H1 (cell line): ENCODE results near the gene TMX3. TPM values are rescaled to one million over a fixed set of nuclear protein-coding genes. Genes with fewer than 3 reads are reported as not detected.

Experiments used
- CTCF ChIA-PET: fragments of 300-600 bp; sonication (Branson Sonifier 250); formaldehyde crosslinking; loops from one replicate; lab custom pipeline; 2021; ENCODE audit not compliant: partially characterized antibody; lab: Charles Lee
- POLR2A ChIA-PET: fragments of 300-600 bp; sonication (Branson Sonifier 250); formaldehyde crosslinking; loops from one replicate; lab custom pipeline; 2021; ENCODE audit warnings: inconsistent platforms; ENCODE audit not compliant: partially characterized antibody; lab: Charles Lee
- DNase-seq, 2 experiments: peaks; one replicate each; pipeline versions ENCODE4 v3.0.0 to v3.0.0-alpha.2; 2010 to 2022; ENCODE audit warnings: low spot score in 2 of 2, low read depth in 1 of 2, mixed read lengths in 1 of 2
- FAIRE-seq: peaks from 2 replicates; lab custom pipeline; 2011; peaks lifted over from hg19 to GRCh38; lab: Jason Lieb, UNC
- H2AFZ ChIP-seq: 2 replicates; pipeline ENCODE4 v1.8.1; 2012; ENCODE audit warnings: low read length, inconsistent platforms
- H2AK5ac ChIP-seq: 2 replicates; pipeline ENCODE4 v1.6.1; 2013; ENCODE audit warnings: low read depth, low read length
- H2BK120ac ChIP-seq: replicated peaks from 2 replicates; pipeline ENCODE3; 2013; ENCODE audit warnings: low read depth, low read length, inconsistent platforms
- H2BK12ac ChIP-seq: 2 replicates; pipeline ENCODE4 v1.6.1; 2013; ENCODE audit warnings: low read depth, low read length
- H2BK15ac ChIP-seq: 2 replicates; pipeline ENCODE4 v1.6.1; 2013; ENCODE audit warnings: low read length
- H2BK20ac ChIP-seq: 2 replicates; pipeline ENCODE4 v1.6.1; 2013; ENCODE audit warnings: low read length
- H2BK5ac ChIP-seq: 2 replicates; pipeline ENCODE4 v1.6.1; 2013; ENCODE audit warnings: low read depth, low read length
- H3K14ac ChIP-seq: 2 replicates; pipeline ENCODE4 v1.6.1; 2013; ENCODE audit warnings: inconsistent platforms; ENCODE audit not compliant: insufficient read length
- H3K18ac ChIP-seq: 2 replicates; pipeline ENCODE4 v1.6.1; 2013; ENCODE audit warnings: low read length; ENCODE audit errors: extremely low read depth
- H3K23ac ChIP-seq: 2 replicates; pipeline ENCODE4 v1.6.1; 2013; ENCODE audit warnings: inconsistent platforms; ENCODE audit not compliant: insufficient read length
- H3K23me2 ChIP-seq: 2 replicates; pipeline ENCODE4 v1.6.1; 2013; ENCODE audit warnings: low read depth, low read length
- H3K27ac ChIP-seq: 2 replicates; pipeline ENCODE4 v1.6.1; 2011; ENCODE audit warnings: low read depth, low read length, inconsistent platforms
- H3K27me3 ChIP-seq, 4 experiments: replicated peaks in 1 of 4; 1 replicate in 1 of 4; 2 replicates in 3 of 4; pipeline versions ENCODE4 v1.6.1 to v1.8.1; 2011 to 2013; ENCODE audit warnings: low read length in 3 of 4, mild to moderate bottlenecking in 3 of 4, inconsistent platforms in 2 of 4, mixed read lengths in 2 of 4, moderate library complexity in 1 of 4; ENCODE audit not compliant: control insufficient read depth in 3 of 4, insufficient read depth in 3 of 4; ENCODE audit errors: extremely low read depth in 1 of 4
- H3K36me3 ChIP-seq, 4 experiments: 2 replicates each; pipeline versions ENCODE4 v1.6.1 to v1.8.1; 2011 to 2013; ENCODE audit warnings: mild to moderate bottlenecking in 4 of 4, low read length in 3 of 4, moderate library complexity in 2 of 4, control low read depth in 1 of 4, inconsistent platforms in 1 of 4; ENCODE audit not compliant: insufficient read depth in 4 of 4, control insufficient read depth in 2 of 4
- H3K4ac ChIP-seq: replicated peaks from 2 replicates; pipeline ENCODE3; 2013; ENCODE audit warnings: low read length, low read depth, mixed read lengths, inconsistent platforms; ENCODE audit not compliant: insufficient read length
- H3K4me1 ChIP-seq, 4 experiments: replicated peaks in 1 of 4; 1 replicate in 1 of 4; 2 replicates in 3 of 4; pipeline versions ENCODE4 v1.6.1 to v1.8.1; 2011 to 2013; ENCODE audit warnings: low read length in 3 of 4, inconsistent platforms in 2 of 4, mixed read lengths in 1 of 4; ENCODE audit not compliant: insufficient read depth in 4 of 4, control insufficient read depth in 3 of 4
- H3K4me2 ChIP-seq, 2 experiments: 2 replicates each; pipeline versions ENCODE4 v1.6.1 to v1.8.1; 2011 to 2013; ENCODE audit warnings: low read depth in 2 of 2, low read length in 2 of 2, control low read depth in 1 of 2, inconsistent platforms in 1 of 2, mild to moderate bottlenecking in 1 of 2; ENCODE audit not compliant: insufficient read depth in 1 of 2
- H3K4me3 ChIP-seq, 4 experiments: fragments of 200-600, 300-600 bp in 1 of 4; sonication (generic), shearing (Covaris generic), sonication (Bioruptor Twin) in 1 of 4; 2 replicates each; pipeline versions ENCODE4 v1.5.1 to v1.8.1; 2011 to 2016; ENCODE audit warnings: low read length in 4 of 4, low read depth in 3 of 4, control low read depth in 2 of 4, inconsistent platforms in 2 of 4, mild to moderate bottlenecking in 2 of 4, mixed read lengths in 1 of 4, moderate library complexity in 1 of 4; ENCODE audit not compliant: insufficient read depth in 2 of 4; ENCODE audit errors: extremely low read depth in 1 of 4
- H3K56ac ChIP-seq: replicated peaks from 2 replicates; pipeline ENCODE3; 2013; ENCODE audit warnings: low read depth, mild to moderate bottlenecking, mixed read lengths, low read length, inconsistent platforms; ENCODE audit not compliant: insufficient read length
- H3K79me1 ChIP-seq: 2 replicates; pipeline ENCODE4 v1.6.1; 2013; ENCODE audit warnings: low read depth, low read length, control low read depth
- H3K79me2 ChIP-seq, 2 experiments: 2 replicates each; pipeline versions ENCODE4 v1.6.1 to v1.8.1; 2012 to 2013; ENCODE audit warnings: low read length in 2 of 2, mild to moderate bottlenecking in 2 of 2, inconsistent platforms in 1 of 2; ENCODE audit not compliant: insufficient read depth in 2 of 2, control insufficient read depth in 1 of 2
- H3K9ac ChIP-seq, 4 experiments: replicated peaks in 1 of 4; 1 replicate in 1 of 4; 2 replicates in 3 of 4; pipeline versions ENCODE4 v1.6.1 to v1.8.1; 2011 to 2013; ENCODE audit warnings: low read depth in 3 of 4, low read length in 3 of 4, control low read depth in 2 of 4, mild to moderate bottlenecking in 2 of 4, moderate library complexity in 2 of 4, inconsistent platforms in 1 of 4; ENCODE audit errors: extremely low read depth in 1 of 4
- H3K9me3 ChIP-seq, 2 experiments: 2 replicates each; pipeline versions ENCODE4 v1.6.1 to v1.8.1; 2012 to 2013; ENCODE audit warnings: mild to moderate bottlenecking in 2 of 2, moderate library complexity in 2 of 2, control low read depth in 1 of 2, inconsistent platforms in 1 of 2, low read depth in 1 of 2, low read length in 1 of 2, mixed read lengths in 1 of 2; ENCODE audit not compliant: insufficient read depth in 2 of 2
- H4K20me1 ChIP-seq, 2 experiments: replicated peaks in 1 of 2; 2 replicates each; pipeline versions ENCODE3 to v1.8.1; 2011 to 2013; ENCODE audit warnings: inconsistent platforms in 2 of 2, low read length in 2 of 2, mild to moderate bottlenecking in 1 of 2; ENCODE audit not compliant: insufficient read depth in 2 of 2, control insufficient read depth in 1 of 2
- H4K5ac ChIP-seq: 2 replicates; pipeline ENCODE4 v1.6.1; 2013; ENCODE audit warnings: low read length, low read depth, mixed read lengths, inconsistent platforms; ENCODE audit not compliant: insufficient read length
- H4K8ac ChIP-seq: 2 replicates; pipeline ENCODE4 v1.8.0; 2013; ENCODE audit warnings: mild to moderate bottlenecking, moderate library complexity, low read length, inconsistent platforms; ENCODE audit not compliant: insufficient read depth; ENCODE audit errors: extremely low read depth
- H4K91ac ChIP-seq: replicated peaks from 2 replicates; pipeline ENCODE3; 2013; ENCODE audit warnings: low read length, mixed read lengths, inconsistent platforms; ENCODE audit not compliant: insufficient read length
- ASH2L ChIP-seq: fragments of 200-600, 300-600 bp; sonication (generic); IDR thresholded peaks from one replicate; pipeline ENCODE4 v1.7.1; 2017; ENCODE audit warnings: low read length
- BACH1 ChIP-seq: IDR thresholded peaks from 2 replicates; pipeline ENCODE4 v1.6.1; 2012; ENCODE audit warnings: low read length, improper control_type of control experiment
- BCL11A ChIP-seq, 2 experiments: IDR thresholded peaks; one replicate each; pipeline ENCODE4 v1.6.1; 2011; ENCODE audit warnings: low read depth in 2 of 2, low read length in 2 of 2, mild to moderate bottlenecking in 2 of 2
- BRCA1 ChIP-seq: IDR thresholded peaks from 2 replicates; pipeline ENCODE4 v1.6.1; 2012; ENCODE audit warnings: low read depth, low read length, improper control_type of control experiment
- CBX5 ChIP-seq: fragments of 300-800, 300-1000 bp; sonication (generic); IDR thresholded peaks from 2 replicates; pipeline ENCODE4 v1.7.1; 2016; ENCODE audit warnings: antibody characterized with exemption, low read length, low read depth
- CBX8 ChIP-seq: fragments of 300-800, 300-1000 bp; sonication (generic); IDR thresholded peaks from 2 replicates; pipeline ENCODE4 v1.7.1; 2016; ENCODE audit warnings: low read depth, low read length, borderline replicate concordance
- CEBPB ChIP-seq: IDR thresholded peaks from 2 replicates; pipeline ENCODE4 v1.6.1; 2012; ENCODE audit warnings: low read depth, low read length
- CTBP2 ChIP-seq: IDR thresholded peaks from 2 replicates; pipeline ENCODE4 v1.7.0; 2011; ENCODE audit warnings: borderline replicate concordance, mild to moderate bottlenecking, moderate library complexity, mixed read lengths, low read length; ENCODE audit not compliant: insufficient read depth, insufficient read length
- EZH2 ChIP-seq: fragments of 200-600 bp; sonication (generic); IDR thresholded peaks from 2 replicates; pipeline ENCODE4 v1.7.1; 2012; ENCODE audit warnings: low read depth, mild to moderate bottlenecking, moderate library complexity, low read length, inconsistent platforms; ENCODE audit not compliant: severe bottlenecking
- GTF2F1 ChIP-seq: IDR thresholded peaks from 2 replicates; pipeline ENCODE4 v1.6.1; 2012; ENCODE audit warnings: low read depth, low read length, improper control_type of control experiment, borderline replicate concordance
- KDM5A ChIP-seq: fragments of 200-600 bp; IDR thresholded peaks from 2 replicates; pipeline ENCODE4 v1.7.1; 2012; ENCODE audit warnings: mild to moderate bottlenecking, low read length, inconsistent platforms, mixed read lengths
- RFX5 ChIP-seq: IDR thresholded peaks from 2 replicates; pipeline ENCODE4 v1.6.1; 2011; ENCODE audit warnings: low read depth, low read length, improper control_type of control experiment, borderline replicate concordance
- TAF7 ChIP-seq: optimal IDR thresholded peaks from 2 replicates; pipeline ENCODE3; 2011; ENCODE audit warnings: low read depth, mild to moderate bottlenecking, inconsistent platforms, low read length, moderate library complexity, borderline replicate concordance
- TCF12 ChIP-seq: IDR thresholded peaks from 2 replicates; pipeline ENCODE4 v1.6.1; 2011; ENCODE audit warnings: low read depth, mild to moderate bottlenecking, low read length
- TEAD4 ChIP-seq: IDR thresholded peaks from 2 replicates; pipeline ENCODE4 v1.6.1; 2012; ENCODE audit warnings: low read depth, low read length, inconsistent platforms, mixed read lengths
- YY1 ChIP-seq: IDR thresholded peaks from 2 replicates; pipeline ENCODE4 v1.6.1; 2011; ENCODE audit warnings: low read depth, mild to moderate bottlenecking, low read length
- WGBS, 2 experiments: shearing (Covaris generic) in 1 of 2; methylation state at CpG; one replicate each; pipeline versions ENCODE4 v1.1.6 to v1.1.7; 2013 to 2015; ENCODE audit warnings: low lambda C conversion rate in 2 of 2, mixed read lengths in 2 of 2, inconsistent platforms in 1 of 2, low coverage in 1 of 2, missing lambda C conversion rate in 1 of 2; ENCODE audit not compliant: insufficient replicate concordance in 2 of 2, insufficient coverage in 1 of 2, insufficient read length in 1 of 2; ENCODE audit errors: extremely low coverage in 1 of 2, missing lambda C conversion rate in 1 of 2; 5-methylcytosine and 5-hydroxymethylcytosine counted together
- polyA plus RNA-seq, 7 experiments: library from polyadenylated mRNA; depleted of rRNA in 3 of 7; stranded (reverse) in 5 of 7; unstranded in 2 of 7; fragments of >200 nt in 5 of 7; fragments of 200-250 nt in 2 of 7; gene quantifications; 1 replicate in 5 of 7; 2 replicates in 1 of 7; 4 replicates in 1 of 7; pipeline versions ENCODE4 v1.2.1 to v1.2.3, GENCODE V29; 2011 to 2013; ENCODE audit warnings: missing spikeins in 2 of 7, mixed read lengths in 2 of 7
- total RNA-seq: library from RNA; stranded (reverse); fragmentation: NEBNext Ultra II Directional; extraction: Animal tissue kit (Norgen Biotek cat#: 25700); gene quantifications from 2 replicates; pipeline ENCODE4 v1.2.1, GENCODE V29; 2021

The TMX3 gene
- total and polyA plus RNA-seq, 2 of the 8 experiments (the other 6 are each of a cell fraction or from before 2014, with no cell fraction given): 12.6 to 29.0 TPM

GRCh38 chr18:68707646-68708045 lies 7.3 kb downstream of the TMX3 start:
- Histone ChIP-seq H3K18ac (no peak overlapping the region), H3K4me2 (no peak overlapping the region), H2BK120ac (no peak overlapping the region), H3K9ac (no peak overlapping the region), H2AK5ac (no peak overlapping the region), H3K79me1 (no peaks in the 10 kb centered on the region; the same call in 1 of the 2 replicates), H3K79me2 (peaks cover 0 to 28% of the 10 kb centered on the region in 2 experiments; a peak in 2 of 4 replicates), H3K23me2 (no peaks in the 10 kb centered on the region), H3K56ac (no peak overlapping the region), H2BK5ac (no peak overlapping the region), H4K5ac (no peak overlapping the region), H4K20me1 (peaks cover 2 to 6% of the 10 kb centered on the region in 2 experiments), H3K27me3 (no peaks in the 10 kb centered on the region), H2AFZ (no peak overlapping the region), H2BK20ac (no peak overlapping the region), H3K27ac (no peak overlapping the region), H3K14ac (no peak overlapping the region), H3K36me3 (peaks cover 4 to 64% (median 27%) of the 10 kb centered on the region in 4 experiments; a peak in 7 of 8 replicates), H3K4me3 (no peak overlapping the region), H2BK12ac (no peak overlapping the region), H3K4ac (no peak overlapping the region), H4K8ac (no peak overlapping the region), H3K4me1 (no peaks in the 10 kb centered on the region), H2BK15ac (no peak overlapping the region), H3K23ac (no peak overlapping the region), H4K91ac (no peak overlapping the region), H3K9me3 (no peaks in the 10 kb centered on the region)
- DNase-seq (no peak), FAIRE-seq (no peak)
- WGBS, 2 experiments: 94% methylated on average over 2 of the region's 2 CpGs; no CpG with 5 or more reads in 1 of the 2 experiments
- ChIA-PET CTCF (no interaction called here), POLR2A (no interaction called here)
- TF ChIP-seq KDM5A (no peak), BCL11A (IDR thresholded peaks at IDR 0.05; ENCODE audit: low read depth in 2 of 2, low read length in 2 of 2) (no peak), YY1 (no peak), CEBPB (no peak), GTF2F1 (no peak), BACH1 (no peak), BRCA1 (no peak), CBX5 (no peak), RFX5 (no peak), TEAD4 (no peak), TCF12 (no peak), EZH2 (no peak), TAF7 (no peak), CTBP2 (no peak), ASH2L (no peak), CBX8 (no peak)
